AG04449 (cell line): Measurements from ENCODE around the gene EWSR1.

Experiments used
- CTCF ChIA-PET: fragments of 350-600 bp; formaldehyde crosslinking; extraction: SDS; loops from one replicate; lab custom pipeline; 2021; ENCODE audit warnings: antibody characterized with exemption; lab: Yijun Ruan, JAX
- POLR2A ChIA-PET: fragments of 400-600, 350-600 bp; formaldehyde crosslinking; extraction: SDS; loops from one replicate; lab custom pipeline; 2020; ENCODE audit warnings: antibody characterized with exemption, inconsistent platforms; lab: Yijun Ruan, JAX
- DNase-seq: peaks from one replicate; pipeline ENCODE4 v3.0.0-alpha.2; 2010; ENCODE audit warnings: low read depth, low spot score
- H3K4me3 ChIP-seq: 2 replicates; pipeline ENCODE4 v1.5.1; 2011; ENCODE audit warnings: low read depth, mild to moderate bottlenecking, control low read depth, low read length
- CTCF ChIP-seq: IDR thresholded peaks from one replicate; pipeline ENCODE4 v1.5.1; 2011; ENCODE audit warnings: mild to moderate bottlenecking, moderate library complexity, low read length, control low read depth, inconsistent platforms; ENCODE audit not compliant: insufficient read depth; ENCODE audit errors: missing control alignments

EWSR1 gene

GRCh38 chr22:29335656-29336055 lies 67.6 kb downstream of the EWSR1 start:
- CTCF ChIA-PET: no interaction called here
- no peak for TF ChIP-seq CTCF
- DNase-seq: no peak
- no peak overlapping the region for H3K4me3 ChIP-seq
- POLR2A ChIA-PET: no interaction called here

- ChIA-PET POLR2A (no interaction called here), CTCF (interaction anchor here (1.7 kb wide), 1 partner anchor 31 kb away, joined by 4 read pairs; the partner anchor contains the start of gene GAS2L1)
- DNase-seq: no peak
- TF ChIP-seq CTCF: no peak
- no peak overlapping the region for H3K4me3 ChIP-seq
These were observed 68.9 kb downstream of the EWSR1 start for GRCh38 chr22:29336751-29337490.

- no peak for DNase-seq
- CTCF ChIA-PET: interaction anchor here (1.7 kb wide), 1 partner anchor 32 kb away, joined by 4 read pairs; the partner anchor contains the start of gene GAS2L1
- POLR2A ChIA-PET: no interaction called here
- no peak overlapping the region for H3K4me3 ChIP-seq
- TF ChIP-seq CTCF: no peak
These were observed 69.7 kb downstream of the EWSR1 start for GRCh38 chr22:29337631-29338284.

- ChIA-PET POLR2A (no interaction called here), CTCF (no interaction called here)
- no peak for DNase-seq
- no peak for TF ChIP-seq CTCF
- no peak overlapping the region for H3K4me3 ChIP-seq
These were observed 70.3 kb downstream of the EWSR1 start for GRCh38 chr22:29338398-29338797.

- TF ChIP-seq CTCF: no peak
- POLR2A ChIA-PET: no interaction called here
- no peak overlapping the region for H3K4me3 ChIP-seq
- DNase-seq: no peak
- CTCF ChIA-PET: no interaction called here
These were observed 71.5 kb downstream of the EWSR1 start for GRCh38 chr22:29339381-29340235.
